Measurements from ENCODE around the gene CCNA2. TPM values are rescaled to one million over a fixed set of nuclear protein-coding genes. Genes with fewer than 3 reads are reported as not detected.

Gene CCNA2
- total RNA-seq, 5 donors from 2014 or later (not counting 1 experiment from before 2014, with no cell fraction given): 0.72 to 2.0 (median 1.5) TPM

DNA sequence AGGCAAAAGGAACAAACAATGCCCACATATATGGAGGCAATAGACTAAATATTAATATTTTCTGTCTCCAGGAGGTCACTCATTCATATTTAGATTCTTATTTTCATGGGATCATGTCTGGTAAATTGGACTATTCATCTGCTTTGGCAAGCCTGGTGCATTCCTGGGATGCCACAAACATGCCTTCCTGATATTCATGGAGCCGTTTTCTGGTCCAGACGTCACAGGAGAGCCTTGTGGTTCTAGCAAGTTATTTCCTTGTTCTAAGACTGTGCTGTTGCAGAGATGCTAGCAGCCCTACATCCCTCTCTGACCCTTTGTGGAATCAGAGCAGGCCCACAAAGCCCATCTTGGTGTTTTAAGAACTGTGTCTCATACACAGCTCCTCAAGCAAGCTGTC lies 38.7 kb downstream of the CCNA2 start:
- ATAC-seq (replicated peaks in 1 of 4) (no peak), DNase-seq (no peak)
- no peaks in the 10 kb centered on the region for H3K4me1 Mint-ChIP-seq
- peaks cover 0 to 8% (median 4%) of the 10 kb centered on the region in 3 donors for H3K9me3 Mint-ChIP-seq
- H3K27ac Mint-ChIP-seq: no peak overlapping the region
- H3K27ac ChIP-seq (ENCODE audit: low read length): no peak overlapping the region
- no peaks in the 10 kb centered on the region for H3K4me1 ChIP-seq (ENCODE audit: control insufficient read depth in 1 of 2, extremely low read depth in 1 of 2, insufficient read depth in 2 of 2, low read length in 2 of 2)
- H3K36me3 Mint-ChIP-seq: no peaks in the 10 kb centered on the region
- ChIA-PET POLR2A (no interaction called here), CTCF (no interaction called here)
- H3K27me3 Mint-ChIP-seq: peaks cover 30 to 57% of the 10 kb centered on the region in 2 donors
- peaks cover 0 to 12% of the 10 kb centered on the region in 2 experiments for H3K27me3 ChIP-seq (replicated peaks in 1 of 2; ENCODE audit: control insufficient read depth in 2 of 2, extremely low read depth in 1 of 2, insufficient read depth in 2 of 2, low read length in 1 of 2)
- H3K4me3 Mint-ChIP-seq: no peak overlapping the region
- H3K4me3 ChIP-seq (ENCODE audit: control insufficient read depth in 1 of 2, extremely low read depth in 1 of 2, low read length in 1 of 2): no peak overlapping the region
- 59% methylated on average over 2 of the region's 2 CpGs for WGBS (ENCODE audit: insufficient coverage)
- H3K9me3 ChIP-seq: no peaks in the 10 kb centered on the region
- H3K36me3 ChIP-seq (ENCODE audit: control insufficient read depth in 2 of 2, extremely low read depth in 1 of 2, insufficient read depth in 1 of 2, low read length in 1 of 2): no peaks in the 10 kb centered on the region

DNA sequence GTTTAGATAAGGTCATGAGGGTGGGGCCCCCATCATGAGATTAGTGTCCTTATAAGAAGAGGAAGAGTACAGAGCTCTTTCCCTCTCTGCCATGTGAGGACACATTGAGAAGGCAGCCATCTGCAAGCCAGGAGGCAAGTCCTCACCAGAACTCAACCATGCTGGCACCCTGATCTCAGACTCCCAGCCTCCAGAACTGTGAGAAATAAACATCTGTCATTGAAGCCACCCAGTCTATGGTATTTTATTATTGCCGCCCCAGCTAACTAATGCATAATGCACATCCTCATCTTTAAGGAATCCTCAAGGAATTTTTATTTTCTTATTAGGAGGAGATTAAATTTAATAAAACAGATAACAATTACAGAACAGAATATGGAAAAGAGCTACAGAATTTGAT lies 39.3 kb downstream of the CCNA2 start:
- H3K9me3 Mint-ChIP-seq: peaks cover 0 to 8% (median 4%) of the 10 kb centered on the region in 3 donors
- no peak overlapping the region for H3K27ac ChIP-seq (ENCODE audit: low read length)
- H3K27me3 Mint-ChIP-seq: peaks cover 31 to 57% of the 10 kb centered on the region in 2 donors
- ChIA-PET POLR2A (no interaction called here), CTCF (no interaction called here)
- H3K4me3 ChIP-seq (ENCODE audit: control insufficient read depth in 1 of 2, extremely low read depth in 1 of 2, low read length in 1 of 2): no peak overlapping the region
- ATAC-seq (replicated peaks in 1 of 4): no peak
- no peak overlapping the region for H3K27ac Mint-ChIP-seq
- H3K4me1 Mint-ChIP-seq: no peaks in the 10 kb centered on the region
- no peak overlapping the region for H3K4me3 Mint-ChIP-seq
- no CpG with 5 or more reads among the region's 1 CpG for WGBS (ENCODE audit: insufficient coverage)
- peaks cover 0 to 16% of the 10 kb centered on the region in 2 experiments for H3K27me3 ChIP-seq (replicated peaks in 1 of 2; ENCODE audit: control insufficient read depth in 2 of 2, extremely low read depth in 1 of 2, insufficient read depth in 2 of 2, low read length in 1 of 2)
- H3K36me3 ChIP-seq (ENCODE audit: control insufficient read depth in 2 of 2, extremely low read depth in 1 of 2, insufficient read depth in 1 of 2, low read length in 1 of 2): no peaks in the 10 kb centered on the region
- H3K9me3 ChIP-seq: no peaks in the 10 kb centered on the region
- no peak for DNase-seq
- H3K4me1 ChIP-seq (ENCODE audit: control insufficient read depth in 1 of 2, extremely low read depth in 1 of 2, insufficient read depth in 2 of 2, low read length in 2 of 2): no peaks in the 10 kb centered on the region
- no peaks in the 10 kb centered on the region for H3K36me3 Mint-ChIP-seq

DNA sequence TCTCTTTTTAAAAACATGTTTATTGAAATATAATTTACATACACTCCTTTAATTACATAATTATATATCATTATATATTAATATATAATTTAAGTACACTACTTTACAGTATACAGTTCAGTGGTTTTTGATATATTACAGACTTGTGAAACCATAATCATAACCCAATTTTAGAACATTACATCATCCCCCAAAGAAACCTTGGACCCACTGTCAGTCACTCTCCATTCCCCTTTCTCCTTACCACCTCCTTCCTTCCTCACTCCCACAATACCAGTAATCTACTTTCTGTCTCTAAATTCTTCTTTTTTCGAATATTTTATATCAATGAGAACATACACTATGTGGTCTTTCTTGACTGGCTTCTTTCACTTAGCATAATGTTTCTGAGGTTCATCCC lies 40.5 kb downstream of the CCNA2 start:
- WGBS (ENCODE audit: insufficient coverage): no CpG with 5 or more reads among the region's 1 CpG
- no peak overlapping the region for H3K27ac ChIP-seq (ENCODE audit: low read length)
- H3K9me3 Mint-ChIP-seq: peaks cover 0 to 8% (median 4%) of the 10 kb centered on the region in 3 donors
- H3K27me3 Mint-ChIP-seq: peaks cover 26 to 50% of the 10 kb centered on the region in 2 donors
- no peak for ATAC-seq (replicated peaks in 1 of 4)
- ChIA-PET CTCF (interaction anchor here in 1 of 2 donors (0.6 kb wide), 1 partner anchor 96 kb away, joined by 4 read pairs; no protein-coding TSS in a partner anchor), POLR2A (no interaction called here)
- no peak overlapping the region for H3K27ac Mint-ChIP-seq
- no peaks in the 10 kb centered on the region for H3K36me3 ChIP-seq (ENCODE audit: control insufficient read depth in 2 of 2, extremely low read depth in 1 of 2, insufficient read depth in 1 of 2, low read length in 1 of 2)
- no peaks in the 10 kb centered on the region for H3K4me1 ChIP-seq (ENCODE audit: control insufficient read depth in 1 of 2, extremely low read depth in 1 of 2, insufficient read depth in 2 of 2, low read length in 2 of 2)
- H3K9me3 ChIP-seq: no peaks in the 10 kb centered on the region
- H3K4me3 Mint-ChIP-seq: no peak overlapping the region
- H3K4me1 Mint-ChIP-seq: no peaks in the 10 kb centered on the region
- no peak for DNase-seq
- peaks cover 0 to 16% of the 10 kb centered on the region in 2 experiments for H3K27me3 ChIP-seq (replicated peaks in 1 of 2; ENCODE audit: control insufficient read depth in 2 of 2, extremely low read depth in 1 of 2, insufficient read depth in 2 of 2, low read length in 1 of 2)
- H3K4me3 ChIP-seq (ENCODE audit: control insufficient read depth in 1 of 2, extremely low read depth in 1 of 2, low read length in 1 of 2): no peak overlapping the region
- H3K36me3 Mint-ChIP-seq: no peaks in the 10 kb centered on the region

DNA sequence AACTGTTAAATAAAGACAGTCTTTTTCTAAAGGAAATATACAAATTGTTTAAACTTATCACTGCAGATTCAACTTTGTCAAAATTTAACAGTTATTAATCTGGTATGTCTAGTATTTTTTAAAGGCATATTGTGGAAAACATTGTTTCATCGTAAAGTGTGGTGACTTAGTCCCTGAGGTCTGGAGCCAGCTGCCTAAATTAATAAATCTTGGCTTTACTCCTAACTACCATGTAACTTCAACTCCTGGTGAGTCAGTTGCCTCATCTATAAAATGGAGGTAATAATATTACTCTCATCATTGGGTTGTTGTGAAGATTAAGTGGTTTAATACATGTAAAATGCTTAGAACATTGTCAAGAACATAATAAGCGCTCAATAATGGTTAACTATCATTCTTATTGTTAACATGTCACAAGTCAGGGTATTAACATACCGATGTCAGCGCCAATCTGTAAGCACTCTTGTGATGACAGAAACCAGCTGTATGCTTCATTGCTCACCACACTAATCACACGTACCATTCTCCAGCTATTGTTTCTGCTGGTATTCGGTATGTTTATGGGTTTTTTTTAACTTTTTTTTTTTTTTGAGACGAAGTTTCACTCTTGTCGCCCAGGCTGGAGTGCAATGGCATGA lies 44.6 kb downstream of the CCNA2 start:
- Histone ChIP-seq H3K27ac (ENCODE audit: low read length) (no peak overlapping the region), H3K4me3 (ENCODE audit: control insufficient read depth in 1 of 2, extremely low read depth in 1 of 2, low read length in 1 of 2) (no peak overlapping the region), H3K9me3 (no peaks in the 10 kb centered on the region), H3K36me3 (ENCODE audit: control insufficient read depth in 2 of 2, extremely low read depth in 1 of 2, insufficient read depth in 1 of 2, low read length in 1 of 2) (no peaks in the 10 kb centered on the region), H3K4me1 (ENCODE audit: control insufficient read depth in 1 of 2, extremely low read depth in 1 of 2, insufficient read depth in 2 of 2, low read length in 2 of 2) (no peaks in the 10 kb centered on the region), H3K27me3 (replicated peaks in 1 of 2; ENCODE audit: control insufficient read depth in 2 of 2, extremely low read depth in 1 of 2, insufficient read depth in 2 of 2, low read length in 1 of 2) (peaks cover 0 to 10% of the 10 kb centered on the region in 2 experiments)
- Mint-ChIP-seq H3K9me3 (no peaks in the 10 kb centered on the region), H3K4me3 (no peak overlapping the region), H3K4me1 (no peaks in the 10 kb centered on the region), H3K36me3 (no peaks in the 10 kb centered on the region), H3K27ac (no peak overlapping the region), H3K27me3 (peaks cover 17 to 27% of the 10 kb centered on the region in 2 donors)
- ChIA-PET CTCF (interaction anchor here in 1 of 2 donors (0.6 kb wide), 1 partner anchor 9 kb away, joined by 6 read pairs; no protein-coding TSS in a partner anchor), POLR2A (interaction anchor here in 1 of 2 donors (0.7 kb wide), 1 partner anchor 47 kb away, joined by 6 read pairs; no protein-coding TSS in a partner anchor)
- DNase-seq: no peak
- ATAC-seq (replicated peaks in 1 of 4): no peak
- WGBS (ENCODE audit: insufficient coverage): 83% methylated on average over 1 of the region's 8 CpGs

DNA sequence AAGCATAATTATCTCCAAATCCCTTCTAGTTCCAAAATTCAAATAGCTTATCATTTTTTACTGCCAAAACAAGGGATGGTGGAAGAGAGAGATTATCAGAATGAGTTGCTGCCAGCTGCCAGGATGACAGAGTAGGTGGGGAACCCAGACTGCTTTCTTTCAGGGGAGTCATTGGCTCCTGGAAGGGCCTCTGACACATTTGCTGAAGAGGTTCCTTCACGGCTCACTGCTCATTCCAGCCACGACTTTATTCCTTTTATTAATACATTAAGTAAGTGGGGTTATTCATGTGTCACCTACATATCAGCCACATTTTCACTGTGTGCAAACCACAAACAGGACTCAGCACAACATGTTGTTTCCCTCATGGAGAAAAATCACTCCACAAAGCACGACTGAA lies 46.1 kb downstream of the CCNA2 start:
- no peak overlapping the region for H3K27ac ChIP-seq (ENCODE audit: low read length)
- no peak overlapping the region for H3K4me3 ChIP-seq (ENCODE audit: control insufficient read depth in 1 of 2, extremely low read depth in 1 of 2, low read length in 1 of 2)
- ChIA-PET POLR2A (no interaction called here), CTCF (interaction anchor here (0.6 to 1.2 kb wide), 2 partner anchors 10 to 661 kb away, joined by 3 read pairs; no protein-coding TSS in a partner anchor)
- no peaks in the 10 kb centered on the region for H3K9me3 ChIP-seq
- no peaks in the 10 kb centered on the region for H3K4me1 ChIP-seq (ENCODE audit: control insufficient read depth in 1 of 2, extremely low read depth in 1 of 2, insufficient read depth in 2 of 2, low read length in 2 of 2)
- no peaks in the 10 kb centered on the region for H3K4me1 Mint-ChIP-seq
- no peak overlapping the region for H3K4me3 Mint-ChIP-seq
- H3K9me3 Mint-ChIP-seq: no peaks in the 10 kb centered on the region
- 60% methylated on average over 1 of the region's 3 CpGs for WGBS (ENCODE audit: insufficient coverage)
- no peaks in the 10 kb centered on the region for H3K36me3 ChIP-seq (ENCODE audit: control insufficient read depth in 2 of 2, extremely low read depth in 1 of 2, insufficient read depth in 1 of 2, low read length in 1 of 2)
- DNase-seq (no peak), ATAC-seq (replicated peaks in 1 of 4) (no peak)
- H3K27me3 ChIP-seq (replicated peaks in 1 of 2; ENCODE audit: control insufficient read depth in 2 of 2, extremely low read depth in 1 of 2, insufficient read depth in 2 of 2, low read length in 1 of 2): peaks cover 0 to 10% of the 10 kb centered on the region in 2 experiments
- no peaks in the 10 kb centered on the region for H3K36me3 Mint-ChIP-seq
- H3K27ac Mint-ChIP-seq: no peak overlapping the region
- H3K27me3 Mint-ChIP-seq: peaks cover 13 to 18% of the 10 kb centered on the region in 2 donors

DNA sequence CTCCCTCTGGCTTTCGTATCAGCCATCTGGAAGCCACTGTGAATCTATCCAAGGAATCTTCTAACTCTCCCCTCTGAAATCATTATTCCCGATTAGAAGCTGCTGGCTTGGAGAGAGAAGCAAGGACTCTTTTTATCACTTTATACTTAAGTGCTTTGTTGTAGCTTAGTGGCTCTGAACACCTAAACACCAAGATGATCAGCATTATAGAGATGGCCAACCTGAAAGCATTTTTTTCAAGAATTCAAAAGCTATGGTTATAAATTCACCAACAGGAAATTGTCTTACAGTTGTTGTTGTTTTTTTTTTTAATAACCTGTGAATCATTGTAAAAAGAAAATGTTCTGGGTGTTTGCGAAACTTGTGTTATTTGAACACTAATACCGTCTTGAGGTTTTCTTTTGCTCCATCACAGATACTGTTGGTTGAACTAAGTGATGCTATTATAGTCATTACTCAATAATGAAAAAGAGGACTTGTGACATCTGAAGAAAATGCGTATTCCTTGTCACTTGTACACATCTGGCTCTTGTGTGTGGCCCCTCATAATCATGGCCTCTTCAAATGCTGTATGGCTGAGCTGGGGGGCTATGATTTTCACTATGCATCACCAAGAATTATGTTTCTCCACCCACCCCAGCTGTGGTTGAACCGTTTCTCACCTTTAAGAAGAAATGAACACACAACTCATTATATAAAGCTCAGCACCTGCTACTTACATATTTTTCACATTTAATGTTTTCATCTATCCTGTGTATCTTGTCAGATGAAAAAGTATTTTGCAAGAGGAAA lies 46.9 kb downstream of the CCNA2 start:
- no peak overlapping the region for H3K4me3 ChIP-seq (ENCODE audit: control insufficient read depth in 1 of 2, extremely low read depth in 1 of 2, low read length in 1 of 2)
- CTCF ChIA-PET: interaction anchor here (0.6 to 1.2 kb wide), 2 partner anchors 9 to 660 kb away, joined by 3 read pairs; no protein-coding TSS in a partner anchor

More for the DNA sequence above, 46.9 kb downstream of the CCNA2 start:
- ATAC-seq (replicated peaks in 1 of 4) (no peak), DNase-seq (no peak)
- Histone ChIP-seq H3K9me3 (no peaks in the 10 kb centered on the region), H3K4me1 (ENCODE audit: control insufficient read depth in 1 of 2, extremely low read depth in 1 of 2, insufficient read depth in 2 of 2, low read length in 2 of 2) (no peaks in the 10 kb centered on the region), H3K27me3 (replicated peaks in 1 of 2; ENCODE audit: control insufficient read depth in 2 of 2, extremely low read depth in 1 of 2, insufficient read depth in 2 of 2, low read length in 1 of 2) (peaks cover 0 to 6% of the 10 kb centered on the region in 2 experiments), H3K36me3 (ENCODE audit: control insufficient read depth in 2 of 2, extremely low read depth in 1 of 2, insufficient read depth in 1 of 2, low read length in 1 of 2) (no peaks in the 10 kb centered on the region), H3K27ac (ENCODE audit: low read length) (no peak overlapping the region)
- no peaks in the 10 kb centered on the region for H3K36me3 Mint-ChIP-seq
- H3K4me1 Mint-ChIP-seq: no peaks in the 10 kb centered on the region
- H3K4me3 Mint-ChIP-seq: no peak overlapping the region
- peaks cover 18 to 20% of the 10 kb centered on the region in 2 donors for H3K27me3 Mint-ChIP-seq
- WGBS (ENCODE audit: insufficient coverage): 100% methylated on average over 1 of the region's 6 CpGs
- POLR2A ChIA-PET: interaction anchor here in 1 of 2 donors (0.6 kb wide), 1 partner anchor 681 kb away, joined by 3 read pairs; no protein-coding TSS in a partner anchor
- H3K27ac Mint-ChIP-seq: no peak overlapping the region
- no peaks in the 10 kb centered on the region for H3K9me3 Mint-ChIP-seq

Measured in T-cell (primary cell).